Thymus (tissue), 11 donors: ENCODE results near the gene SYK. TPM values are rescaled to one million over a fixed set of nuclear protein-coding genes. Genes with fewer than 3 reads are reported as not detected.
"Not testable (repeated sequence)": the region's sequence is repeated elsewhere in the genome, so short reads cannot be mapped to it uniquely, and the experiment has no call there.

Experiments
- DNase-seq, 9 donors: peaks; one replicate each; pipeline ENCODE4 v3.0.0-alpha.2; 2013; ENCODE audit warnings: low spot score in 9 of 9, low read depth in 6 of 9, missing footprints in 1 of 9
- H3K27ac ChIP-seq, 2 donors: one replicate each; pipeline ENCODE4 v1.5.1; 2013; ENCODE audit warnings: control low read depth in 1 of 2, low read depth in 1 of 2, low read length in 1 of 2, mild to moderate bottlenecking in 1 of 2, moderate library complexity in 1 of 2
- H3K27me3 ChIP-seq, 2 donors: one replicate each; pipeline ENCODE4 v1.5.1; 2013; ENCODE audit warnings: low read length in 1 of 2; ENCODE audit not compliant: control insufficient read depth in 2 of 2, insufficient read depth in 1 of 2
- H3K36me3 ChIP-seq, 2 donors: one replicate each; pipeline ENCODE4 v1.5.1; 2013; ENCODE audit warnings: low read length in 1 of 2, mild to moderate bottlenecking in 1 of 2, moderate library complexity in 1 of 2; ENCODE audit not compliant: control insufficient read depth in 2 of 2, insufficient read depth in 2 of 2
- H3K4me1 ChIP-seq, 2 donors: one replicate each; pipeline ENCODE4 v1.5.1; 2013; ENCODE audit warnings: low read length in 2 of 2; ENCODE audit not compliant: control insufficient read depth in 2 of 2, insufficient read depth in 2 of 2
- H3K4me3 ChIP-seq, 2 donors: one replicate each; pipeline ENCODE4 v1.5.1; 2013; ENCODE audit warnings: low read length in 2 of 2, control low read depth in 1 of 2, mild to moderate bottlenecking in 1 of 2
- H3K9me3 ChIP-seq, 2 donors: one replicate each; pipeline ENCODE4 v1.5.1; 2013; ENCODE audit warnings: low read length in 1 of 2, mild to moderate bottlenecking in 1 of 2; ENCODE audit not compliant: control insufficient read depth in 2 of 2, insufficient read depth in 1 of 2
- WGBS: extraction: QIAGEN DNeasy Blood & Tissue Kit; methylation state at CpG from one replicate; pipeline ENCODE4 v1.1.7; 2013; 5-methylcytosine and 5-hydroxymethylcytosine counted together
- polyA plus RNA-seq: library from polyadenylated mRNA; stranded (reverse); fragments of 200-250 nt; gene quantifications from one replicate; pipeline ENCODE4 v1.2.3, GENCODE V29; 2013
- total RNA-seq: library from RNA; stranded (reverse); fragments of 120-200 nt; gene quantifications from one replicate; pipeline ENCODE4 v1.2.4, GENCODE V29; 2013
- donor health status: healthy.

SYK gene
- total and polyA plus RNA-seq, 2 donors = 22.2 to 55.9 TPM

- H3K9me3 ChIP-seq = no peaks in the 10 kb centered on the region
- H3K27me3 ChIP-seq = no peaks in the 10 kb centered on the region
- WGBS = 96% methylated on average over 2 of the region's 2 CpGs
- no peak overlapping the region for H3K4me3 ChIP-seq
- H3K36me3 ChIP-seq = peaks cover 0 to 3% of the 10 kb centered on the region in 2 donors
- H3K4me1 ChIP-seq = peaks cover 42 to 61% of the 10 kb centered on the region in 2 donors
- no peak for DNase-seq
- H3K27ac ChIP-seq = no peak overlapping the region
Observed at GRCh38 chr9:90813523-90813922, 11.9 kb downstream of the SYK start.

GRCh38 chr9:90814355-90814754 lies 12.7 kb downstream of the SYK start:
- no peak overlapping the region for H3K4me3 ChIP-seq
- WGBS = 90% methylated on average over 4 of the region's 4 CpGs
- no peaks in the 10 kb centered on the region for H3K9me3 ChIP-seq
- no peaks in the 10 kb centered on the region for H3K27me3 ChIP-seq
- no peak overlapping the region for H3K27ac ChIP-seq
- peaks cover under 1 to 8% of the 10 kb centered on the region in 2 donors for H3K36me3 ChIP-seq
- no peak for DNase-seq
- H3K4me1 ChIP-seq = peaks cover 34 to 53% of the 10 kb centered on the region in 2 donors

- Histone ChIP-seq H3K9me3 (no peaks in the 10 kb centered on the region), H3K27me3 (no peaks in the 10 kb centered on the region), H3K4me1 (peaks cover 24 to 42% of the 10 kb centered on the region in 2 donors), H3K36me3 (peaks cover 5 to 12% of the 10 kb centered on the region in 2 donors), H3K4me3 (peak overlapping the region; percentile 9 to 21), H3K27ac (peak overlapping the region; percentile 75 to 82)
- WGBS = 9% methylated on average over 13 of the region's 13 CpGs
- peak in 3 of 9 donors; percentile 52 to 75 (median 60) for DNase-seq
Observed at GRCh38 chr9:90815183-90815943, 13.7 kb downstream of the SYK start.

DNA sequence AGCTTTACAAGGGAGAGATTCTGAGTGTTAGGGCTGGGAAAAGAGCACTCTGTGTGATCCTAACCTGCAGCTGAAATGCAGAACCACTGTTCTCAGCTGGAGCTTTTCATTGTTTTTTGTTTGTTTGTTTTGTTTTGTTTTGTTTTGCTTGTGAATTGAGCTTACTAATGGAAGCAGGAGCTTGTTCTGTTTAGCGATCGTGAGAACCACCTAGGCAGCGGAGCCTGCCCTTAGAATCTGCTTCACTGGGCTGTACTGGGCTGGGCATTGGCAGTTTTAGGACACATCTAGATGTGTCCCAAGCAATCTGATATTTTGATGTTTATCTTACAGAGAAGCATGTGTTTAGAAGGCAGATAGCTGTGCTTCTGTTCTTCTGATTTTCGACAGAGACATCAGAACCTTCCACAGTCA lies 14.3 kb downstream of the SYK start:
- Histone ChIP-seq H3K4me3 (peak overlapping the region; percentile 9 to 21), H3K27ac (peak overlapping the region in 1 of 2 donors; percentile 75)

DNA sequence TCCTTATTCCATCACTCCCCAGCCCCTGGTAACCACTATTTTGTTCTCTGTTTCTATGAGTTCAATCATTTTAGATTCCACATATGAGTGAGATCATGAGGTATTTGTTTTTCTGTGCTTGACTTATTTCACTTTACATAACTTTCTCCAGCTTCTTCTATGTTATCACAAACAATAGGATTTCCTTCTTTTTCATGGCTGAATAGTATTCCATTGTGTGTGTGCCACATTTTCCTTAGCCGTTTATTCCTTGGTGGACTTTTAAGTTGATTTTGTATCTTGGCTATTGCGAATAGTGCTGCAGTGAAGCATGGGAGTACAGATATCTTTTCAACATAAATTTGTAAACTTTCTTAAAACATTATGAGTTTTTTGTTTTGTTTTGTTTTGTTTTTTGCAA lies 15.1 kb downstream of the SYK start:
- Histone ChIP-seq H3K27me3 (no peaks in the 10 kb centered on the region), H3K9me3 (no peaks in the 10 kb centered on the region), H3K36me3 (peaks cover 5 to 13% of the 10 kb centered on the region in 2 donors), H3K4me3 (no peak overlapping the region), H3K27ac (no peak overlapping the region), H3K4me1 (peaks cover 24 to 36% of the 10 kb centered on the region in 2 donors)
- WGBS = 96% methylated on average over 2 of the region's 2 CpGs
- no peak for DNase-seq

More for the DNA sequence above, 14.3 kb downstream of the SYK start:
- Histone ChIP-seq H3K4me1 (peaks cover 24 to 38% of the 10 kb centered on the region in 2 donors), H3K9me3 (no peaks in the 10 kb centered on the region), H3K27me3 (no peaks in the 10 kb centered on the region), H3K36me3 (peaks cover 5 to 12% of the 10 kb centered on the region in 2 donors)
- 81% methylated on average over 4 of the region's 4 CpGs for WGBS
- no peak for DNase-seq

- DNase-seq = no peak
- Histone ChIP-seq H3K27ac (no peak overlapping the region), H3K9me3 (no peaks in the 10 kb centered on the region), H3K27me3 (no peaks in the 10 kb centered on the region), H3K36me3 (peaks cover 13 to 24% of the 10 kb centered on the region in 2 donors), H3K4me3 (no peak overlapping the region), H3K4me1 (peaks cover 24 to 32% of the 10 kb centered on the region in 2 donors)
- WGBS = 96% methylated on average over 6 of the region's 6 CpGs
Observed at GRCh38 chr9:90818279-90818678, 16.7 kb downstream of the SYK start.

DNA sequence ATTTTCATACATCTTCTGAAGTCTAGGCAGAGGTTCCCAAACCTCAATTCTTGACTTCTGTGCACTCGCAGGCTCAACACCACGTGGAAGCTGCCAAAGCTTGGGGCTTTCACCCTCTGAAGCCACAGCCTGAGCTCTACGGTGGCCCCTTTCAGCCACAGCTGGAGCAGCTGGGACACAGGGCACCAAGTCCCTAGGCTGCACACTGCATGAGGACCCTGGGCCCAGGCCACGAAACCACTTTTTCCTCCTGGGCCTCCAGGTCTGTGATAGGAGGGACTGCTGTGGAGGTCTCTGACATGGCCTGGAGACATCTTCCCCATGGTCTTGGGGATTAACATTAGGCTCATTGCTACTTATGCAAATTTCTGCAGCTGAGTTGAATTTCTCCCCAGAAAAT lies 18.8 kb downstream of the SYK start:
- H3K9me3 ChIP-seq, DNase-seq, H3K27ac ChIP-seq, H3K27me3 ChIP-seq, H3K4me3 ChIP-seq: not testable (repeated sequence)
- WGBS = 85% methylated on average over 4 of the region's 4 CpGs
- Histone ChIP-seq H3K36me3 (peaks cover 13 to 24% of the 10 kb centered on the region in 2 donors), H3K4me1 (peaks cover 9 to 13% of the 10 kb centered on the region in 2 donors)

GRCh38 chr9:90821236-90821635 lies 19.6 kb downstream of the SYK start:
- not testable (repeated sequence) for H3K27me3 ChIP-seq, H3K4me3 ChIP-seq, DNase-seq, H3K27ac ChIP-seq, H3K9me3 ChIP-seq
- WGBS = 100% methylated on average over 1 of the region's 1 CpG
- peaks cover 13 to 27% of the 10 kb centered on the region in 2 donors for H3K36me3 ChIP-seq
- peaks cover 9 to 13% of the 10 kb centered on the region in 2 donors for H3K4me1 ChIP-seq

DNA sequence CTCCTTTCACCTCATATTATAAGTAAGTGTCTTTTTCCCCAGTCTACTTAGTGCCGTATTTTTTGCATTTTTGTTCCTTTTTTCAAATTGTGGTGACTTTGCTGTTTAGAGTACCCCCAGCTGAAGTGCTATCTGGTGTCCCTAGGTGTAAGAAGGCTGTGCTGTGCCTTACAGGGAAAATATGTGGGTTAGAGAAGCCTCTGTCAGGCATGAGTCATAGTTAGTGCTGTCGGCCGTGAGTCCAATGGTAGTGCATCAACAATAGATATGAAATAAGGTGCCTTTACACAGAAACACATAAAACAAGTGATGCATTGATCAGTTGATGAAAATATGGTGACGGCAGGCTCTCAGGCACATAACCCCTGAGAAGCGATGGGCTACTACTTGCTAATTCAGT lies 20.1 kb downstream of the SYK start:
- no peak for DNase-seq
- no peak overlapping the region for H3K27ac ChIP-seq
- WGBS = 96% methylated on average over 5 of the region's 5 CpGs
- peaks cover 16 to 27% of the 10 kb centered on the region in 2 donors for H3K36me3 ChIP-seq
- H3K9me3 ChIP-seq = no peaks in the 10 kb centered on the region
- no peak overlapping the region for H3K4me3 ChIP-seq
- H3K4me1 ChIP-seq = peaks cover 12 to 17% of the 10 kb centered on the region in 2 donors
- no peaks in the 10 kb centered on the region for H3K27me3 ChIP-seq
